ENCODE measurements around the gene REPS1.
"Not testable (repeated sequence)": the region's sequence is repeated elsewhere in the genome, so short reads cannot be mapped to it uniquely, and the experiment has no call there.

REPS1 gene

DNA sequence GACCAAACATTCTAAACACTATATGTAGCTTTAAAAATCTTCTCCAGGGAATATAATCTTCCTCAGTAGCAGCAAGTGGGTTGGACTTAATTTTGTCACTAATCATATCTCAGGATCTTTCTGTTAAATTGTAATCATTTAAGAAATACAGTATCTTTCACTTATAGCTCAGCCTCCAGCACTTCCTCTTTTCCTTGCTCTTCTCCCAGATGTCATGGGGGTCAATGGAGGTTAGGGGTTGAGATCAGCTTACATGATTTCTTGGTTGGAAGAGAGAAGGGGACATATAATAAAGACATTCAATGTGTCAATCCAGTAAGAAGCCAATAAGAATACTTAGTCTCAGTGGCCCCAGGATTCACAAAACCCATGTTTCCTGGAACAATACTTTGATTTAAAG is 15.7 kb upstream of the REPS1 start:
- no peak overlapping the region for H3K4me3 ChIP-seq (ENCODE audit: low read depth, low read length)

GRCh38 chr6:138999949-139000725 is 12.1 kb upstream of the REPS1 start:
- H3K4me3 ChIP-seq (ENCODE audit: low read depth, low read length): no peak overlapping the region

GRCh38 chr6:138997136-138997535 is 9.1 kb upstream of the REPS1 start:
- no peak overlapping the region for H3K4me3 ChIP-seq (ENCODE audit: low read depth, low read length)

- no peak overlapping the region for H3K4me3 ChIP-seq (ENCODE audit: low read depth, low read length)
Measured at GRCh38 chr6:138996524-138996923, 8.5 kb upstream of the REPS1 start.

GRCh38 chr6:138993410-138993809 is 5.4 kb upstream of the REPS1 start:
- H3K4me3 ChIP-seq (ENCODE audit: low read depth, low read length): not testable (repeated sequence)

DNA sequence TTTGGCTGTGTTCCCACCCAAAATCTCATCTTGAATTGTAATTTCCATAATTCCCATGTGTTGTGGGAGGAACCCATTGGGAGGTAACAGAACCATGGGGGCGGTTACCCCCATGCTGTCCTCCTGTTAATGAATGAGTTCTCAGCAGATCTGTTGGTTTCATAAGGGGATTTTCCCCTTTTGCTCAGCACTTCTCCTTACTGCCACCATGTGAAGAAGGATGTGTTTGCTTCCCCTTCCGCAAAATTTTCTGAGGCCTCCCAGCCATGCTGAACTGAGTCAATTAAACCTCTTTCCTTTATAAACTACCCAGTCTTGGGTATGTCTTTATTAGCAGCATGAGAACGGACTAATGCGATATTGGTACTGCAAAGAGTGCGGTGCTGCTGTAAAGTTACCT is 4.9 kb upstream of the REPS1 start:
- H3K4me3 ChIP-seq (ENCODE audit: low read depth, low read length): not testable (repeated sequence)

- H3K4me3 ChIP-seq (ENCODE audit: low read depth, low read length): no peak overlapping the region
Measured at GRCh38 chr6:138991206-138991605, 3.2 kb upstream of the REPS1 start.

DNA sequence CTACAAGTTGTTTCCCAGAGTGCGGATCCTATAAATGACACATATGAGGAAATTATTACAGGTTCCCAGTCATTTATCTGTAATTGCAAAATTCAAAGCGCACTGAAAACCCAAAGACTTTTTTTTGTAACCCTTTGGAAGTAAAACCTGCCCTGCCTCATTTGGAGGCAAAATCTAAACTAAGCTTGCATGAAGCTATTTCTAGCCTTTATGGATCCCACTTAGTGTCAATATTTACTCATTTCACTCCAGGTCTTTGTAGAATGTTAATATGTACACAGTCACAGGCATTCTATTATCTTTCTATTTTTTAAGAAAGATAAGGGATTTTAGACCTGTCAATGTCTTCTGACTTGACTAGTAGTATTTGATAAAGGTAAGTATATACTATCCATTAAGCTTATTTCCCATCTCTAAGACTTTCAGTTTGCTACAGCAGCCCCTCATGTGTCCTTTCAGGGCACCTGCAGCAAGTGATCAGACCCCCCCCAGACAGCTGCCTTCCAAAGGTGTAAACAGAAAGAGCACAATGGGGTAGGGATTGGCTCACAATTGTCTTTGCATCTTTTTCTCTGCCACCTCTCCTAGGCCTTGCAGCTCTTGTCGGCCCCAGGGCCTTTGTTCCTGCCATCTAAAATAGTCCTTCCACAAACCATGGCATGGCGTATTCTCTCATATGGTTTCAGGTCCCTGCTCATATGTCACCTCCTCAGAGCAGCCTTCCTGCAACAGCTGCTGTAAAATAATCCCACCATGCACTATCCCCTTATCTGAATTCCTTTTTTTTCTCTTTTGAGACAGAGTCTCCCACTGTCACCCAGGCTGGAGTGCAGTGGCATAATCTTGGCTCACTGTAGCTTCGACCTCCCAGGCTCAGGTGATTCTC is 1.3 kb upstream of the REPS1 start:
- H3K4me3 ChIP-seq (ENCODE audit: low read depth, low read length): no peak overlapping the region

GRCh38 chr6:138988469-138988834 is 399 bp upstream of the REPS1 start:
- H3K4me3 ChIP-seq (ENCODE audit: low read depth, low read length): no peak overlapping the region

GRCh38 chr6:138987080-138987642 is 892 bp downstream of the REPS1 start:
- H3K4me3 ChIP-seq (ENCODE audit: low read depth, low read length): peak overlapping the region; percentile 93

- peak overlapping the region; percentile 93 for H3K4me3 ChIP-seq (ENCODE audit: low read depth, low read length)
Measured at GRCh38 chr6:138986578-138986977, 1.5 kb downstream of the REPS1 start.

GRCh38 chr6:138981416-138981815 is 6.6 kb downstream of the REPS1 start:
- H3K4me3 ChIP-seq (ENCODE audit: low read depth, low read length): no peak overlapping the region

- no peak overlapping the region for H3K4me3 ChIP-seq (ENCODE audit: low read depth, low read length)
Measured at GRCh38 chr6:138979813-138980668, 8.0 kb downstream of the REPS1 start.

DNA sequence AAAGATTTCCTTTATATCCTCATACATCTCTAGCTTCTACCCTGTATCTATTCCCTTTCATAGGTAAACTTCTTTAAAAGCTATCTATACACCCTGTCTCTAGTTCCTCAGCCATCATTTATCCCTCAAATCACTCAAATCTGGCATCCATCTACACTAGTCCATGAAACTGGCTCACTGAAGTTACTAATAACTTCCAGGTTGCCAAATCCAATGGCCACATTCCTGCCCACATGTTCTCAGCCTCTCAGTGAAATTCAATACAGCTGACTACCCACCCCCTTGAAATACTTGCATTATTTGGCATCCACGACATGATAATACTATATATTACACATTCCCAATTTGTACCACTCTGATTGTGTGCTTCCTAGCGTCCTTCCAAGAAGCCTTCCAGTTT is 8.7 kb downstream of the REPS1 start:
- H3K4me3 ChIP-seq (ENCODE audit: low read depth, low read length): no peak overlapping the region

DNA sequence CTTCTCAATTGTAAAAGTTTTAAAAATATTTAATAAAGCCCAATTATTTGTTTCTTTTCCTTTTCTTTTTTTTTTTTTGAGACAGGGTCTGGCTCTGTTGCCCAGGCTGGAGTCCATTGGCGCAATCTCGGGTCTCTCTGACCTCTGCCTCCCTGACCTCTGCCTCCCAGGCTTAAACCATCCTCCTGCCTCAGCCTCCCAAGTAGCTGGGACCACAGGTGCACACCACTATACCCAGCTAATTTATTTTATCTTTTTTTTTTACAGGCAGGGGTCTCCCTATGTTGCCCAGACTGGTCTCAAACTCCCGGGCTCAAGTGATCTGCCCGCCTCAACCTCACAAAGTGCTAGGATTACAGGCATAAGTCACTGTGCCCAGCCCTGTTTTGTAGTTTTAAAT is 9.8 kb downstream of the REPS1 start:
- no peak overlapping the region for H3K4me3 ChIP-seq (ENCODE audit: low read depth, low read length)

- no peak overlapping the region for H3K4me3 ChIP-seq (ENCODE audit: low read depth, low read length)
Measured at GRCh38 chr6:138977646-138978167, 10.3 kb downstream of the REPS1 start.

- H3K4me3 ChIP-seq (ENCODE audit: low read depth, low read length): no peak overlapping the region
Measured at GRCh38 chr6:138977242-138977641, 10.8 kb downstream of the REPS1 start.

- H3K4me3 ChIP-seq (ENCODE audit: low read depth, low read length): no peak overlapping the region
Measured at GRCh38 chr6:138975815-138976214, 12.2 kb downstream of the REPS1 start.

DNA sequence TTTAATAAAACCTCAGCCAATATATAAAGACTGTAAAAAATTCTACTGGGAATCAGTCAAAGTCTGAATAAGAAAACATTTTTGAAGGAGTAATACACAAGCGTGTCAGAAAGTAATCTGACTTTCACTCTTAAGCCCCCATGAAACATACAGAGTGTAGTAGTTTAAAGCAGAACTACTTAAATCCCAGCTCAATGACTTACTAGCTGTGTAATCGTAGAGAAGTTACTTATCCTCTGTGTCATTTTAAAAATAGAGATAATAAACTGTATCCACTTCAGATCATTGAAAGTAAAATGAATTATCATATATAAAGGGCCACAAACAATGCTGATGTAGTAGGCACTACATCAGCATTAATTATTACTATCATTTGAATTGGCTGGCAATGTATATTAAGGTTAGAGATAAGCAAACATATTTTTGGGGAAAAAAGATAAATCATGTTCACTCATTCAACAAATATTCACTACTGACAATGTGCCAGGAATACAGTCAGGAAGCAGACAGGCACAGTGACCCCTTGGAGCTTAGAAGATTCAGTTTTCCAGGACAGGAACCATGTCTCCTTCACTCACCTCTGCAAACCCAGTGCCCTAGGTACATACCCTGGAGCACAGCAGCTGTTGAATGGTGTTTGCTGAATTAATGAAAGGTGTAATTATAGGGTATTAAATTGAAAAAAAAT is 14.4 kb downstream of the REPS1 start:
- H3K4me3 ChIP-seq (ENCODE audit: low read depth, low read length): no peak overlapping the region

DNA sequence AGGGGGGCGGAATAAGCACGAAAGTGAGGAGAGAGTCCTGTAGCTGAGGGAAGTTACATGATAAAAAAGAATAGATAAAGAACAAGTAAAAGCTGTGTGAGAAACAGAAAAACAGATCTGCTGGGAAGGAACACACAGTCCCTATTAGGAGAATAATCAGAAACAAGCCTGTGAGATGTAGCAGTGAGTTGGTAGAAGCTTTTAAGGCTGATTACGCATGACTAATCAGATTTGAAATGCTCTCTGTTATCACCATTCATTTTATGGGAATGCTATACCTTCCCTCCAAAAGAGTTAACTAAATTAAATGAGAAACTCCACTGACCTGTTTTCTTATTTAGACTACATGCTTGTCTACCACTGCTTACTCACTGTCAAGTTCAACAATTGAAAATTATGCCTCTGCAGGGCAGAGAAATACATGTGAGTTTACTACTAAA is 15.8 kb downstream of the REPS1 start:
- no peak overlapping the region for H3K4me3 ChIP-seq (ENCODE audit: low read depth, low read length)

All from iPS-11a (cell line).